ENCODE data around the gene ACVRL1.
A peak's percentile ranks its signal among the peaks of the same experiment; 100 is the strongest.

The ACVRL1 gene

DNA sequence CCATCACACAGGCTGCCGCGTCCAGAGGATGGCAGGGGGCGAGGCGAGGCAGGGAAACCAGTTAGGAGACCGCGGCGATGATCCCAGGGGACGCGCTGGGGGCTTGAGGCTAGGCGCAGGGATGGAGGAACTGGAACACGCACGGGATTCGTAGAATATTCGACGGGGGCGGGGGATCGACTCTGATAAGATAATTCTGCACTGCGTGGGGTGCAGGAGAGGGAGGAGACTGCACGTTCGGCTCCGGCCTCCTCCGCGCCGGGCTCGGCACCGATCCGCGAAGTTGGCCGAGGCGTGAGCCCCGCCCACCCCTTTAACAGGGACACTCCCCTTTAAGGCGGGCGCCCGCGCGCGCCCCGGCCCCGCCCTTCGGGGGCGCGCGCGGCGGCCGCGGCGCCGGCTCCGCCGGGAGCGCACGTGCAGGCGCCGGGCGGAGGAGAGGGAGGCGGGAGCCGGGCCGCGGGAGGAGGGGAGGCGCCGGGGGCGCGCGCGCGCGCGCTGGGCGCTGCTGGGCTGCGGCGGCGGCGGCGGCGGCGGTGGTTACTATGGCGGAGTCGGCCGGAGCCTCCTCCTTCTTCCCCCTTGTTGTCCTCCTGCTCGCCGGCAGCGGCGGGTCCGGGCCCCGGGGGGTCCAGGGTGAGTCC, 44.0 kb downstream of the ACVRL1 start, which contains the start of gene ACVR1B:
Gene ACVR1B (plus strand): TSS at position 501 of the 644 bp plus-strand sequence. CDS start 45 bp downstream, at position 546.
- TF ChIP-seq, protein P1, sequence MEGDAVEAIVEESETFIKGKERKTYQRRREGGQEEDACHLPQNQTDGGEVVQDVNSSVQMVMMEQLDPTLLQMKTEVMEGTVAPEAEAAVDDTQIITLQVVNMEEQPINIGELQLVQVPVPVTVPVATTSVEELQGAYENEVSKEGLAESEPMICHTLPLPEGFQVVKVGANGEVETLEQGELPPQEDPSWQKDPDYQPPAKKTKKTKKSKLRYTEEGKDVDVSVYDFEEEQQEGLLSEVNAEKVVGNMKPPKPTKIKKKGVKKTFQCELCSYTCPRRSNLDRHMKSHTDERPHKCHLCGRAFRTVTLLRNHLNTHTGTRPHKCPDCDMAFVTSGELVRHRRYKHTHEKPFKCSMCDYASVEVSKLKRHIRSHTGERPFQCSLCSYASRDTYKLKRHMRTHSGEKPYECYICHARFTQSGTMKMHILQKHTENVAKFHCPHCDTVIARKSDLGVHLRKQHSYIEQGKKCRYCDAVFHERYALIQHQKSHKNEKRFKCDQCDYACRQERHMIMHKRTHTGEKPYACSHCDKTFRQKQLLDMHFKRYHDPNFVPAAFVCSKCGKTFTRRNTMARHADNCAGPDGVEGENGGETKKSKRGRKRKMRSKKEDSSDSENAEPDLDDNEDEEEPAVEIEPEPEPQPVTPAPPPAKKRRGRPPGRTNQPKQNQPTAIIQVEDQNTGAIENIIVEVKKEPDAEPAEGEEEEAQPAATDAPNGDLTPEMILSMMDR (IDR thresholded peaks at IDR 0.05; ENCODE audit: borderline replicate concordance, control extremely low read depth, extremely low read depth, insufficient read depth, missing control alignments), result no peak
- peak; percentile 91 for DNase-seq (ENCODE audit: low spot score)
- in situ Hi-C loops (cut with MboI; ENCODE audit: low sequenced_read_pairs, unreplicated experiment), result no loop called here

DNA sequence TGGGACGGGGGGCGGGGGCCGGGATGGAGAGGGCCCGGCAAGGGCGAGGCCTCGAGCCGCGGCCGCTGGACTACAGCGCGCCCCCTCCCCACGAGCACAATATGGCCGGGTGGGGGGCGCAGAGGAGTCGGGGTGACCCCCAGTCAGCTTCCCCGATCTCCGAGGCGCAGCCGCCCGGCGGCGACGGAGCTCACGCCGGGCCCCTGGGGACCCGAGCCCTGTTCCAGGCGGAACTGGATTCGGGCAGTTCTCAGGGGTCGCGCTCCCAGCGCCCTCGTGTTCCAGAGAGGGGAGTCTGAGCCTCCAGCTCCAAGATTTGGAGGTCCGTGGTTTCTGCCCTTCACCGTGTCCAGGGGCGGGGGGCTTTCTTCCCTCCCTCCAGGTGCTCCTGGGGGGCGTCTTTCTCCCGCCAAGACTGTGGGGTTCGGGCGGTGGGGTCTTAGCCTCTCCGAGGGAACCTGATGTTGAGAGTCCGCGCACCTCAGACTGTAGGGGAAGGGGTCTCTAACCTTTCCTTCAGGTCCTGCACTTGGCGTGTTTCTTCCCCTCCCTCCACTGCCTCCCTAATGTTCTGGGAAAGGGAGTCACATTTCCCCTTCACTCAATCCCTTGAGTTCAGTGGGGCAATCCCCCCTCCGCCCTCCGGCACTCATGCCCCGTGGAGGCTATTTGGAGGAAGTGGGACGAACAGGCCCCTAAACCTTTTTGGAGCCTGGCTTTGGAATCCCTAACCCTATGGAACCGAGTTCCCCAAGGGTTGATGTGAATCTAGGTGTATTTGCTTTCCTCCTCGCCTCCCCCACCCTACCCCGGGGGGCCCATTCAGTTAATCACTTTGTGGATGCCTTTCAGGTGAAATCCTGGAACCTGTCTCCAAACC, 44.8 kb downstream of the ACVRL1 start:
- TF ChIP-seq, protein P1 (IDR thresholded peaks at IDR 0.05; ENCODE audit: borderline replicate concordance, control extremely low read depth, extremely low read depth, insufficient read depth, missing control alignments), result no peak
- no peak for DNase-seq (ENCODE audit: low spot score)
- in situ Hi-C loops (cut with MboI; ENCODE audit: low sequenced_read_pairs, unreplicated experiment), result no loop called here

DNA sequence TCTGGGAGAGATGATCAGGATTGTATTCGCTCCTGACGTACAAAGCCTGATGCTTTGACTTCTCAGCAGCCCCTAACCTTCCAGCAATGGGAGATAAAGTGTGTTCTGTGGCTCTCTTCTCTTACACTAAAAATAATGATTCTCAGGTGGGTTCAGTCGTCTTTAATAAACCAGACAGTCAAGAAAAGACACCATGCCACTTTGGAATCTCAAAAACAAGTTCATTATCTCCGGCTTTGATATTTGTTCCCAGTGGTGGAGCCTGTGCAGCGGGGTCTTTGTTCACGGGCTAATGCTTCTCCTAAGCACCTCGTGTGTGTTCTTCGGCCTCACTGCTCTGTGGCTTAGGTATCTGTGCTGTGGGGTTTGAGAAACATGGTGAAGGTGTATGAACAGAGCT, 45.8 kb downstream of the ACVRL1 start:
- no peak for DNase-seq (ENCODE audit: low spot score)
- in situ Hi-C loops (cut with MboI; ENCODE audit: low sequenced_read_pairs, unreplicated experiment), result no loop called here
- TF ChIP-seq, protein P1 (IDR thresholded peaks at IDR 0.05; ENCODE audit: borderline replicate concordance, control extremely low read depth, extremely low read depth, insufficient read depth, missing control alignments), result no peak

DNA sequence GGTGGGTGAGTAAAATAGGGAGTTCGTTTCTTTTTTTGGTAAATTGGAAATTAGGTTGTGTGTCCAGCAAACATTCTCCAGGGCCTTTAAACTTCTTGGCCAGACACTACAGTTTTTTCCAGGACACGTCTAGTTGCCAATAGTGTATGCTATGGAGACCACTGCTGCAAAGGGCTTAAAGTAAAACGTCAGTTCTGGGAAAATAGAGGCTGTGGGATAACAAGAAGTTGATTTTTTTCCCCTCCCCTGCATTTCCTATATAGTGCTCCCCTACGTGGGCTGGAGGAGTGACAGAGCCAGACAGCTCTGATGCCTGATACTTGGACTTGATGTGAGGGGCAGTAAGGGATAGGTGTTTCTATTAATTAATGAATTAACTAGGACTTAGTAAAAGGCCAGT, 46.6 kb downstream of the ACVRL1 start:
- DNase-seq (ENCODE audit: low spot score), result no peak
- in situ Hi-C loops (cut with MboI; ENCODE audit: low sequenced_read_pairs, unreplicated experiment), result no loop called here
- TF ChIP-seq, protein P1 (IDR thresholded peaks at IDR 0.05; ENCODE audit: borderline replicate concordance, control extremely low read depth, extremely low read depth, insufficient read depth, missing control alignments), result no peak

DNA sequence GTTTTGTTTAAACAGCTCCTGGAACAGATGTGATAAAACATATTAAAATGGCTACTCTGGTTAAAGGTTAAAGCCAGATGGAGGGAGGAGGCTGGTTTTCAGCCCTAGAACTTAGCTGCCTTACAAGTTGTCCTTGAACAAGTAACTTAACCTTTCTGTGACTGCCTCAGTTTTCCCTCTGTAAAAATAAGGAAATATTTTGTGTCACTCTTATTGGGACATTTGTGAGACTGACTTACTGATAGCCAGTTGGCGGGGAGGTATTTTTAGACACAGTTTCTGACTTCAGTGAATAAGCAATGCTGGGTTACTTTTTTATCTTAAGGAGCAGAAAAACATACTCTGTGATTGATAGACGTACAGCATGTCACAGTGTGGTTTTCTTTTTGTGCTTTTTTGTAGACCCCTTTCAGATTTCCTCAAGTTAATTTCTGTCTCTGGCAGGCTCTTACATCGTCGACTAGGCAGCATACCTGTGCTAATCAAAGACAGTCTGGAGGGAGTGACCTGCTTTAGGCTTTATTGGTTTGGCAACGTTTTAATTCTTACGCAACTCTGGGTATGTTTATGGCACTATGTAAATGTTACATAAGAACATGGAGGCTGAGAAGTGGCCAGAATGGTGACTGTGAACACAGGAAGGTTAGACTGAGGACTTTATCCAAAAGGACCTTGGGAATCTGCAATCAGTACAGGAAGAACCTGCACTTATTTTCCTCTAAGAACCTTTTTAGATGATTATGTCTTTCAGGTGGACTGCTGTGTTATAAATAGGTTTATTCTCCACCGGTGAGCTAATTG, 47.5 kb downstream of the ACVRL1 start:
- TF ChIP-seq, protein P1 (IDR thresholded peaks at IDR 0.05; ENCODE audit: borderline replicate concordance, control extremely low read depth, extremely low read depth, insufficient read depth, missing control alignments), result no peak
- no peak for DNase-seq (ENCODE audit: low spot score)
- in situ Hi-C loops (cut with MboI; ENCODE audit: low sequenced_read_pairs, unreplicated experiment), result no loop called here

DNA sequence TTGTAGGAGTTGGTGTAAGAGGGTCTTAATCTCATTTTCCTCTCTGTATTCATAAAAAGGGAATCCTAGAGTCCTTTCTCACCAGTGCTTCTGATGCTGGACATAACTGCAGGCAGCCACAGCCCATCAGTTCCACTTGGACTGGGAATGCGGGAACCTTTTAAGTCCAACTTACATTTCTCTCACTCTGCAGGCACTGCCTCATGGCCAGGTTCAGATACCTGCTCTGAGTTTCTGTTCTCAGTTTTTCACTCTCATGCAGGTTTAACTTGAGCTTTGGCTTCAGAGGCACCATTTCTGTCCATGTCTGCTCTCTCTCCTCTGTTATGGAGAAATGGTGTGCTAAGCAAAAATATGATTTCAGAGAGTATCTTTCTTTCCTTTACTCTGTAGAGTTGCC, 48.4 kb downstream of the ACVRL1 start:
- in situ Hi-C loops (cut with MboI; ENCODE audit: low sequenced_read_pairs, unreplicated experiment), result no loop called here
- TF ChIP-seq, protein P1 (IDR thresholded peaks at IDR 0.05; ENCODE audit: borderline replicate concordance, control extremely low read depth, extremely low read depth, insufficient read depth, missing control alignments), result no peak
- DNase-seq (ENCODE audit: low spot score), result no peak
